Measurements from ENCODE around the gene ANO5.

DNA sequence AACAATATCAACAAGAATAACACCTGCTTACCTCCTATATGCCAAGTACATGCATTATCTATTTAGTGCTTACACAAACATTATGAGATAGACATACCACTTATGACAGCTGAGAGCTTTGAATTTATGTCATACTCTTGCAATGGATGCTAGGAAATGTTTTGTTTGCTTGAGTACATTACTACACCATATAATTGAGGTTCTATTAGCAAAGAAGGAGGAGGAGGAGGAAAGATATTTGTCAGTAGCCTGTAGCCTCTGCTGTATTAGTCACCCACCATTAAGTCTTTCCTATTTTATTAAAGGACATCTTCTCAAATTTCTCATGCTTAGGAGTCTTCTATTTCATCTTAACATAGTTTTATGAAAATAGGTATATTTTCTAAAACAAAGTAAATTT, 6.4 kb downstream of the ANO5 start:
- TF ChIP-seq YY1 (IDR thresholded peaks at IDR 0.05; ENCODE audit: low read depth), result no peak
- TF ChIP-seq, protein P1, sequence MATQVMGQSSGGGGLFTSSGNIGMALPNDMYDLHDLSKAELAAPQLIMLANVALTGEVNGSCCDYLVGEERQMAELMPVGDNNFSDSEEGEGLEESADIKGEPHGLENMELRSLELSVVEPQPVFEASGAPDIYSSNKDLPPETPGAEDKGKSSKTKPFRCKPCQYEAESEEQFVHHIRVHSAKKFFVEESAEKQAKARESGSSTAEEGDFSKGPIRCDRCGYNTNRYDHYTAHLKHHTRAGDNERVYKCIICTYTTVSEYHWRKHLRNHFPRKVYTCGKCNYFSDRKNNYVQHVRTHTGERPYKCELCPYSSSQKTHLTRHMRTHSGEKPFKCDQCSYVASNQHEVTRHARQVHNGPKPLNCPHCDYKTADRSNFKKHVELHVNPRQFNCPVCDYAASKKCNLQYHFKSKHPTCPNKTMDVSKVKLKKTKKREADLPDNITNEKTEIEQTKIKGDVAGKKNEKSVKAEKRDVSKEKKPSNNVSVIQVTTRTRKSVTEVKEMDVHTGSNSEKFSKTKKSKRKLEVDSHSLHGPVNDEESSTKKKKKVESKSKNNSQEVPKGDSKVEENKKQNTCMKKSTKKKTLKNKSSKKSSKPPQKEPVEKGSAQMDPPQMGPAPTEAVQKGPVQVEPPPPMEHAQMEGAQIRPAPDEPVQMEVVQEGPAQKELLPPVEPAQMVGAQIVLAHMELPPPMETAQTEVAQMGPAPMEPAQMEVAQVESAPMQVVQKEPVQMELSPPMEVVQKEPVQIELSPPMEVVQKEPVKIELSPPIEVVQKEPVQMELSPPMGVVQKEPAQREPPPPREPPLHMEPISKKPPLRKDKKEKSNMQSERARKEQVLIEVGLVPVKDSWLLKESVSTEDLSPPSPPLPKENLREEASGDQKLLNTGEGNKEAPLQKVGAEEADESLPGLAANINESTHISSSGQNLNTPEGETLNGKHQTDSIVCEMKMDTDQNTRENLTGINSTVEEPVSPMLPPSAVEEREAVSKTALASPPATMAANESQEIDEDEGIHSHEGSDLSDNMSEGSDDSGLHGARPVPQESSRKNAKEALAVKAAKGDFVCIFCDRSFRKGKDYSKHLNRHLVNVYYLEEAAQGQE (IDR thresholded peaks at IDR 0.05; ENCODE audit: low read depth), result no peak
- no peak for TF ChIP-seq ZBTB7A (IDR thresholded peaks at IDR 0.05; ENCODE audit: low read depth)
- no peak for TF ChIP-seq RAD21 (IDR thresholded peaks at IDR 0.05; ENCODE audit: low read depth)
- TF ChIP-seq EP300 (IDR thresholded peaks at IDR 0.05; ENCODE audit: borderline replicate concordance), result no peak
- no peak for TF ChIP-seq EGR1 (IDR thresholded peaks at IDR 0.05)
- TF ChIP-seq CEBPB (IDR thresholded peaks at IDR 0.05), result no peak
- TF ChIP-seq CREB1 (IDR thresholded peaks at IDR 0.05; ENCODE audit: low read depth), result no peak
- no peak for TF ChIP-seq TEAD4 (IDR thresholded peaks at IDR 0.05)
- TF ChIP-seq TAF1 (IDR thresholded peaks at IDR 0.05; ENCODE audit: low read depth), result no peak
- TF ChIP-seq, protein P2, sequence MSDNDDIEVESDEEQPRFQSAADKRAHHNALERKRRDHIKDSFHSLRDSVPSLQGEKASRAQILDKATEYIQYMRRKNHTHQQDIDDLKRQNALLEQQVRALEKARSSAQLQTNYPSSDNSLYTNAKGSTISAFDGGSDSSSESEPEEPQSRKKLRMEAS (IDR thresholded peaks at IDR 0.05), result no peak
- TF ChIP-seq NFIC (IDR thresholded peaks at IDR 0.05), result no peak
